ENCODE measurements around the gene NEURL1.
A peak's percentile ranks its signal among the peaks of the same experiment; 100 is the strongest.

Gene NEURL1

DNA sequence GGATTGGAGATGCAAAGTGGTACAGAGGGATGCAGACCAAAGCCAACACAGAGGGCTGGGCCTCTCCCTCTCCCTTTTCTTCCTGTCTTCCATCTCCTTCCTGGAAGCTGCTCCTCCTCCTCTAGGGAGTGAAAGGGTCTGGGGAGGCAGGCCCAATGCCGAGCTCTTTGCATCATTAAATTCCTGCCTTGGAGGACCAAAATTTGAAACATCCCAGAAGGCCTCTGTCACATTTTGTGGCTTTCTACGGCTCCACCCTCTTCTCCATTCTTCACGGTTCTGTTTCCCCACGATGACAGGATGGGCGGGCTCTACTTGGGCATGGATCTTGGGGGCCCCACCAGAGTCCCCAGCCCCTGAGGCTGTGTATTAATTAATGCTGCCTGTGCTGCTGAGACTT lies 76.4 kb downstream of the NEURL1 start:
- DNase-seq: no peak

- DNase-seq: no peak
Measured at GRCh38 chr10:103570844-103571655, 77.5 kb downstream of the NEURL1 start.

GRCh38 chr10:103571656-103571975 lies 78.1 kb downstream of the NEURL1 start:
- DNase-seq: no peak

DNA sequence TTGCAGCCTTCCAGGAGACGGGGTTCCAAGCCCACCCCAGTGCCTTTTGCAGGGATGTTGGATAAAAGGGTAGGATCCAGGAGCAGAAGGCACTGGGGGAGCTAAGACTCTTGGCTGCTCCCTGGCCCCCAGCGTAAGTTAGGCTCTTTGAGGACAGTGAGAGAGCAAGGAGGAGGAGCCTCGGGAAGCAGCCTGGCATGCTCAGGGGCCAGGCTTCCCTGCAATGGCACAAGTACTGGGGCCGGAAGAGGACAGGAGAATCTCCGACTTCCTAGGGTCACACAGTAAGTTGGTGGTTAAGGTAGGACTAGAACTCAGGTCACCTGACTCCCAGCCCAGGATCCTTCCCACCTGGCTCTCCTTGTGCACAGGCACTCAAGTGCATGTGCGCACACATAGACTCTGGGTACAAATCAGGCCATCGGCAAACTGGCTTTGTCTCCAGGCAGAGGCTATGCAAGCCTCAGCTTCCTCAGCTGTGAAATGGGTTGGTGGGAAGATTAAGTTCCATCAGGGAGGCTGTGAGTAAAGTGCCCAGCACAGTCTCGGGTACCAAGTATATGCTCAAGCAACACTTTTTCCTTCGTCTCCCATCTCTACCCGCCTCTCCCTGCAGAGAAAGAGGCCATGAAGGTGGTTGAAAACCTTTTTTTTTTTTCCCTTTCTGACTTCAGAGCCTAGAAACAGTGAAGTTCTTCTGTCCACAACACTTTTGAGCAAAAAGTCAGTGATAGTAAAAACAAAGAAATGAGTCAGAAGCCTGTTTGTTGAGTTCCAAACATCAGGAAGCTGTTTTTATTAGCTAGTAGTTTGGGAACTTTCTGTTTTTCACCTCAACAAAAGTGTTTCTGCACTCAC lies 79.1 kb downstream of the NEURL1 start:
- no peak for DNase-seq

DNA sequence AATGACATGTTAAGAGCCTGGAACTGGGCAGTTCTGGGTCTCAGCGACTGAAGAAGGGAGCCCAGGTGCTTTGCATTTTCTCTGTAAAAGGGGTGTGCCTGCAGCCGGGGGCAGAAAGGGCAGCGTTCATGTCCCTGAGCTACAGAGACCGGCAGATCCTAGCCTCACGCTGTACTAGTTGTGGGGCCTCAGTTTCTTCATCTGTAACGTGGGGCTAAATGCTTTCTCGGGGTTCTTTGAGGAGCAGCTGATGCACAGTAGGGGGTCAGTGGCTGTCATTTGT lies 79.6 kb downstream of the NEURL1 start:
- DNase-seq: no peak

- no peak for DNase-seq
Measured at GRCh38 chr10:103574097-103575061, 80.9 kb downstream of the NEURL1 start.

DNA sequence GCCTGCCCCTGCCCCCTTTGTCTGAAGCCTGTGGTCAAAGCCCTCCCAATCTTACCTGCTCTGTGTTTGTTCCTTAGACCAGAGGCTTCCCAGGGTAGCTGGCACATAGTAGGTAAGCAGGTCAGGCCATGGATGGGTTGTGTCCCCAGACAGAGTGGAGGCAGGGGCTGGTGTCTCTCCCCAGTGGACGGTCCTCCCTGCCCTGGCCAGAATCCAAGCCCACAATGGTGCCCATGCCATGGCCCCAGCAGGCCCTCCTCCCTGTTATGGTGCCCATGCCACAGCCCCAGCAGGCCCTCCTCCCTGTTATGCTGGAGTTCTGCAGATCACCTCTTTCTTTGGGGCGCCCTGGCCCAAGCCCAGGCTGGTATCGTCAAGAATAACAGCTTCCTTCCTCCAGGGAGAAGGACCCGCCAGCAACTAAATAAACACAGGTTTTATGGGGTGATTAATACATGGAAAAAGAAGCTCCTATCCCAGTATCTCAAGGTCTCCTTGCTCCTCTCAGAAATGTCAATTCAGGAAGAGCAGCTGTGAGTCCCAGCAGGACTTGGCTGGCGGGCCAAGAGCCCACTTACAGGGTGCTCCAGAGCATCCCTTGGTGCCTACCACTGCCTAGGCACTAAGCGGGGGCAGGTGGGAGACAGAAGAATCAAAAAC lies 82.0 kb downstream of the NEURL1 start:
- DNase-seq: no peak

- no peak for DNase-seq
Measured at GRCh38 chr10:103576076-103576471, 82.6 kb downstream of the NEURL1 start.

- DNase-seq: no peak
Measured at GRCh38 chr10:103576862-103577261, 83.4 kb downstream of the NEURL1 start.

DNA sequence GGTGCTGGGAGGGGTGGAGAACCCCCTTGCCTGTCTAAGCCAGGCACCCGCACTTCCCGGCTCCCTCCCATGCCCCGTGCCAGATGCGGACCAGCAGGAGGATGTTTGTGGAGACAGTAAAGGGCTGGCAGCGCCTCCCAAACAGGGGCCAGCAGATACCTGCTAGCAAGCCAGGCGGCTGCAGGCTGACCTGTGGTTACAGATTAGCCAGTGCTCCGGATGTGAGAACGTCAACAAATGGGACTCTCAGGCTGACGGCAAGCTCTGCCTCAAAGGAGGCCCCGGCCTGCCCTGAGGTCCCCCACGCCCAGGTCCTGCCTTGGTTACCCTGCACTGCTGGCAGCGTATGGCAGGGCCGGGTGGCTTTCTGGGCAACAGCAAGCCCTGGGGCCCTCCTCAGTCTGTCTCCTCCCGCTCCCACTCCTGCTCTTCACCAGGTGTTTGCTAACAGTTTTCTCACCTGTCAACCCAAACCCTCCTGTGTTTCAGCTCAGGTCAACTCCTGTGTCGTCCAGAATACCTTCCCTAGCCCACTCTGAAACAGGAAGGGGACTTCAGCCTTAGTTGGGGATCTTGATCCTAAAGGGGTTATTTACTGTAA lies 85.4 kb downstream of the NEURL1 start:
- DNase-seq: no peak

- DNase-seq: no peak
Measured at GRCh38 chr10:103580011-103580410, 86.5 kb downstream of the NEURL1 start.

DNA sequence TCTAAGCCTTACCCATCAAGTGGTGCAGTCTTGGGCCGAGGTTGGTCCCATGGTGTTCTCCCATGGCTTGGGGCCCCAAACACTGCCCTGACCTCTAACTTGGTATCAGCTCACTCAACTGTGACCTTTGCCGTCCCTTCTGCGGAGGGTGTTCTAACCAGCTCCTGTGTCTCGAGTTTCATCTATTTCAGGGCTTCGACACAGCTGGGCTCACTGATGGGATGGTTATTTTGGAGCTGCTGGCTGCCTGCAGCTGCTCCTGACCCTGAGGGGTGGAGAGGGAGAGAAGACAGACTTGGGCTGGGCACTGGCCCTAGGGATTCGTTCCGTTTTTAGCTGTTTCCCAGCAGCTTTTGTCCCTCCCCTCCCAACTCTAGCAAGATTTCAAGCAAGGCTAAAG lies 86.9 kb downstream of the NEURL1 start:
- no peak for DNase-seq

DNA sequence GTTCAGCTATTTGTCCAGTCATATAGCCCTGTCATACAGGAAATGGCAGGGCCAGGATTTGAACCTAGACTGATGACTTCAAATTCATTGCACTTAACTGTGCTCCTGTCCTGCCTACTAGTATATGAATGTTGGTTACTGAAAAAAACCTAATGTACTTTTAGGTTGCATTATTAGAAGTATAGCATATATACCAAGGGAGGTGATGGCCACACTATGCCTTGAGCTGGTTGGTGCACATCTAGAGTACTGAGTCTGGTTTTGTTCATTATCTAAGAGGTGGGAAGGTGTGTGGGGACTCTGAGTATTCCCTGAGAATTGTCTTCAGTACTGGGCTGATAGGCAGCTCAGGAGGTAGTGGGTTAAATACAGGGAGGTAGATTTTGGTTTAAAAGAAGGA lies 88.0 kb downstream of the NEURL1 start:
- DNase-seq: no peak

- DNase-seq: no peak
Measured at GRCh38 chr10:103582331-103583123, 89.0 kb downstream of the NEURL1 start.

DNA sequence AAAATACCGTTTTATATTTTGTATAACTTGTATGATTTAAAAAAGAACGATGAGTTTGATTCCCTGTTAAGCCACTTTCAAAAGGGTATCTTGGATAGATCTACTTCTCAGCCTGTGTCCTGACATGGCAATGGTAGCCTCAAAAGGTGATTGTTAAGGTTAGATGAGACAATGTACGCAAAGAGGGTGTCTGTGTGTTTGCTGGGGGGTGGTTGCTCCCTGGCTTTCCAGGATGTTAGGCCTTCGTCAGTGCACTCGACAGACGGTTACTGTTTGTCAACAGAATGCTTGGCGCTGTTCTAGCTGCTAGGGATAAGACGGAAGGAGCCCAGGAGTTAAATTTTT lies 90.3 kb downstream of the NEURL1 start:
- DNase-seq: peak; percentile 82

DNA sequence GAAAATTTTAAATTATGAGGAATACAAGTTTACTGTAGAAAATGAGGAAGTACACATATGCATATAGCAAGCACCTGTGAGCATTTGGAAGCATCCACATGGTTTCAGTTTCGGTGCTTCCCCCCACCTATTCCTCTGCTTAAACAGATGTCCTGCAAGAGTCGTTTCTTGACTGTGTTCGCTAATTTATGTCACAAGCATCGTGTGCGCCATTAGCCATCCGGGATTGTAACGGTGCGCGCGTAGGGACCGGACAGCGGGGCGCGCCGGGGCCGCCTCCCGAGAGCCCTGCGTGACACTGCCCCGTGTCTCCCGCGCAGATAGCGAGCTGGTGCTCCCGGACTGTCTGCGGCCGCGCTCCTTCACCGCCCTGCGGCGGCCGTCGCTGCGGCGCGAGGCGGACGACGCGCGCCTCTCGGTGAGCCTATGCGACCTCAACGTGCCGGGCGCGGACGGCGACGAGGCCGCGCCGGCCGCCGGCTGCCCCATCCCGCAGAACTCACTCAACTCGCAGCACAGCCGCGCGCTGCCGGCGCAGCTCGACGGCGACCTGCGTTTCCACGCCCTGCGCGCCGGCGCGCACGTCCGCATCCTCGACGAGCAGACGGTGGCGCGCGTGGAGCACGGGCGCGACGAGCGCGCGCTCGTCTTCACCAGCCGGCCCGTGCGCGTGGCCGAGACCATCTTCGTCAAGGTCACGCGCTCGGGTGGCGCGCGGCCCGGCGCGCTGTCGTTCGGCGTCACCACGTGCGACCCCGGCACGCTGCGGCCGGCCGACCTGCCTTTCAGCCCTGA lies 90.9 kb downstream of the NEURL1 start:
- peak; percentile 82 for DNase-seq

- DNase-seq: no peak
Measured at GRCh38 chr10:103585011-103585405, 91.5 kb downstream of the NEURL1 start.

DNA sequence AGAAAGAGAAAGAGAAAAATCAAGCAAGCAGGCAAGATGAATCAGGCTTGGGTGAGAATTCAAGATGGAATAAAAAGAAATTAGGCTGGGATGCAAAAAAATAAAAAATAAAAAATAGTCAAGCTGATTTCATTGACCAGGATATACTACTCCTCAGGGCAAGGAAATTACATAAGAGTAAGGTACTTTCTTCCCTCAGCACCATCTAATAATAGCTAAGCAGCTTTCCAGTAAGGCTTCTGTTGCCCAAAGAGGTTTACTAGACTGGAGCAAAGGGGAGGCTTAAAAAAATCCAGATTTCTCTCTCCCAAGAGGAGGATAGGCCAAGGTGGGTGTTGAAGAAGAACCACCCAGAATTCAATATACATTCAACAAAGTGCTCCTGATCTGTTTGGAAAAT lies 93.6 kb downstream of the NEURL1 start:
- DNase-seq: no peak

- no peak for DNase-seq
Measured at GRCh38 chr10:103589074-103589630, 95.6 kb downstream of the NEURL1 start.

DNA sequence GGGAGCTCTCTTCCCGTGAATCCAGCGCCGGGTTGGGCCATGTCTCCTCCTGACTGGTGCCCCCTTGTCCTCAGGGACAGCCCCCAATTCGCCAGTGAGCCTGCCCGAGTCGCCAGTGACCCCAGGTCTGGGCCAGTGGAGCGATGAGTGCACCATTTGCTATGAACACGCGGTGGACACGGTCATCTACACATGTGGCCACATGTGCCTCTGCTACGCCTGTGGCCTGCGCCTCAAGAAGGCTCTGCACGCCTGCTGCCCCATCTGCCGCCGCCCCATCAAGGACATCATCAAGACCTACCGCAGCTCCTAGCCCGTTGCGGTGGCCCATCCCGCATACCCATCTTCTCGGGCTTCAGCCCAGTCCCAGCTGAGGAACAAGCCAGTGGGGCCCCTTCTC lies 96.6 kb downstream of the NEURL1 start:
- no peak for DNase-seq
